ENCODE results near the gene MARS1. TPM values are rescaled to one million over a fixed set of nuclear protein-coding genes. Genes with fewer than 3 reads are reported as not detected.
"Not testable (repeated sequence)": the region's sequence is repeated elsewhere in the genome, so short reads cannot be mapped to it uniquely, and the experiment has no call there.

Gene MARS1
- total RNA-seq, 4 donors from 2014 or later, result 53.2 to 81.0 (median 62.7) TPM

DNA sequence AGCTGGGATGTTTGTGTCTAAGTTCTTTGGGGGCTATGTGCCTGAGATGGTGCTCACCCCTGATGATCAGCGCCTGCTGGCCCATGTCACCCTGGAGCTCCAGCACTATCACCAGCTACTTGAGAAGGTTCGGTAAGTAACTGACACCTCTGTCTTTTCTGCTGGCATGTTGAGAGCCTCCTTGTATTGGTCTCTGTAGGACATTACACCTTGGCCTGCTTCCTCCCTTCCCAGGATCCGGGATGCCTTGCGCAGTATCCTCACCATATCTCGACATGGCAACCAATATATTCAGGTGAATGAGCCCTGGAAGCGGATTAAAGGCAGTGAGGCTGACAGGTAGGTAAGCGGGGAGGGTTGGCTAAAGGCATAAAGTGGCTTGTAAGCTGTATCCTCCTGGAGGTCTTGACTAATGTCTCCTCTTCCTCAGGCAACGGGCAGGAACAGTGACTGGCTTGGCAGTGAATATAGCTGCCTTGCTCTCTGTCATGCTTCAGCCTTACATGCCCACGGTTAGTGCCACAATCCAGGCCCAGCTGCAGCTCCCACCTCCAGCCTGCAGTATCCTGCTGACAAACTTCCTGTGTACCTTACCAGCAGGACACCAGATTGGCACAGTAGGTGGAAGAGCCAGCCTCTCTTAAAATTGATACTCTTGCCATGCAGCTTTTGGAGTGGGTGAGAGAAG lies 27.0 kb downstream of the MARS1 start:
- Histone ChIP-seq H3K27me3 (no peaks in the 10 kb centered on the region), H3K9me3 (no peaks in the 10 kb centered on the region), H3K4me1 (peaks cover 32 to 41% (median 33%) of the 10 kb centered on the region in 4 donors), H3K27ac (replicated peaks in 1 of 4) (peak overlapping the region in 1 of 4 donors; percentile 99), H3K36me3 (peaks cover 59 to 84% (median 75%) of the 10 kb centered on the region in 4 donors), H3K4me3 (no peak overlapping the region)
- DNase-seq (ENCODE audit: extremely low spot score), result no peak
- intact Hi-C loops (cut with DNase I), result no loop called here
- 89% methylated on average over 9 of the region's 9 CpGs for WGBS
- TF ChIP-seq POLR2AphosphoS5 (IDR thresholded peaks at IDR 0.05), result no peak

DNA sequence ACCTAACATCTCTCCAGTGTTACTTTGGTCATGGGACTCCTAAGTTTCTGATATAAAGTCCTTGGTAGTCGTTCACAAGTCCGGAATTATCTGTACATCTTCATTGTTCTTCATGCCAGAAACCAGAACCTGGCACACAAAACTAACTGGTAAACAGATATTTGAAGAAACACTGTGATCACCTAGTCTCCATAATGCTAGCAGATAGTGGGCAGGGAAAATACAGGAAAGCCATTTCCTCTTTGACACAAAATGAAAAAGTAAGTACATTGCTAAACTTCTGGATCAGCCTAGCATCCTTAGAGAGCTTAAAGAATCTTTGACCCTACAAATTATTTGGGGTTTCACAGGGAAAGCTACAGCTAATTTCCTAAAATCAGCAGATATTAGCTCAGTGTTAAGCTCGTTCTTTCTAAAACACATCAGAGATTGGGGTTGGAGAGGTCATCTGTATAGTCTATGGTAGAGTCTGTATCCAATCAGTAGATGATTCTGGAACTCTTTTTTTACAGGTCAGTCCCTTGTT lies 27.6 kb downstream of the MARS1 start:
- H3K4me1 ChIP-seq, result peaks cover 32 to 41% (median 33%) of the 10 kb centered on the region in 4 donors
- peak overlapping the region in 2 of 4 donors; percentile 99 for H3K27ac ChIP-seq (replicated peaks in 1 of 4)
- DNase-seq (ENCODE audit: extremely low spot score), result no peak
- intact Hi-C loops (cut with DNase I), result no loop called here
- no peaks in the 10 kb centered on the region for H3K9me3 ChIP-seq
- no peaks in the 10 kb centered on the region for H3K27me3 ChIP-seq
- H3K4me3 ChIP-seq, result no peak overlapping the region
- TF ChIP-seq EP300 (IDR thresholded peaks at IDR 0.05) (no peak), POLR2AphosphoS5 (IDR thresholded peaks at IDR 0.05) (no peak), POLR2A (IDR thresholded peaks at IDR 0.05; ENCODE audit: low read depth) (no peak)
- TF ChIP-seq, protein P1, sequence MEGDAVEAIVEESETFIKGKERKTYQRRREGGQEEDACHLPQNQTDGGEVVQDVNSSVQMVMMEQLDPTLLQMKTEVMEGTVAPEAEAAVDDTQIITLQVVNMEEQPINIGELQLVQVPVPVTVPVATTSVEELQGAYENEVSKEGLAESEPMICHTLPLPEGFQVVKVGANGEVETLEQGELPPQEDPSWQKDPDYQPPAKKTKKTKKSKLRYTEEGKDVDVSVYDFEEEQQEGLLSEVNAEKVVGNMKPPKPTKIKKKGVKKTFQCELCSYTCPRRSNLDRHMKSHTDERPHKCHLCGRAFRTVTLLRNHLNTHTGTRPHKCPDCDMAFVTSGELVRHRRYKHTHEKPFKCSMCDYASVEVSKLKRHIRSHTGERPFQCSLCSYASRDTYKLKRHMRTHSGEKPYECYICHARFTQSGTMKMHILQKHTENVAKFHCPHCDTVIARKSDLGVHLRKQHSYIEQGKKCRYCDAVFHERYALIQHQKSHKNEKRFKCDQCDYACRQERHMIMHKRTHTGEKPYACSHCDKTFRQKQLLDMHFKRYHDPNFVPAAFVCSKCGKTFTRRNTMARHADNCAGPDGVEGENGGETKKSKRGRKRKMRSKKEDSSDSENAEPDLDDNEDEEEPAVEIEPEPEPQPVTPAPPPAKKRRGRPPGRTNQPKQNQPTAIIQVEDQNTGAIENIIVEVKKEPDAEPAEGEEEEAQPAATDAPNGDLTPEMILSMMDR (IDR thresholded peaks at IDR 0.05), result no peak
- 70% methylated on average over 3 of the region's 3 CpGs for WGBS
- peaks cover 58 to 78% (median 69%) of the 10 kb centered on the region in 4 donors for H3K36me3 ChIP-seq

DNA sequence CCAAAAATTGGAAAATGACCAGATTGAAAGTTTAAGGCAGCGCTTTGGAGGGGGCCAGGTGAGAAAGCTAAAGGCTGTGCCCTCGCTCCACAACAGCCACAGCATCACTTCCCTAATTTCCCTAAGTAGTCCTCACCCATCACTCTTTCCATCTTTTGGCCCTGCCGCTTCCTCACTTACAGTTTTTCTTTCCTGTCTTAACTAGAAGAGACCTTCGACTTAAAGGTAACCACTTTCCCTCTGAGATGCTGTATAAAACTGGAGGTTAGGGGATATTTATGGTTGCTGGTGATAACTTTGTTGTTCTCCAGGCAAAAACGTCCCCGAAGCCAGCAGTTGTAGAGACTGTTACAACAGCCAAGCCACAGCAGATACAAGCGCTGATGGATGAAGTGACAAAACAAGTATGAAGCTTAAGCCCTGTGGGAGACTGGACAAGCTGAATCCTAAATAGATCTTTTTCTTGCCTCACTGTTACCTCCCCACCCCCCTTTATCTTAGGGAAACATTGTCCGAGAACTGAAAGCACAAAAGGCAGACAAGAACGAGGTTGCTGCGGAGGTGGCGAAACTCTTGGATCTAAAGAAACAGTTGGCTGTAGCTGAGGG lies 28.2 kb downstream of the MARS1 start:
- DNase-seq (ENCODE audit: extremely low spot score), result no peak
- TF ChIP-seq EP300 (IDR thresholded peaks at IDR 0.05) (no peak), POLR2A (IDR thresholded peaks at IDR 0.05; ENCODE audit: low read depth) (no peak), POLR2AphosphoS5 (IDR thresholded peaks at IDR 0.05) (no peak)
- TF ChIP-seq, protein P1 (IDR thresholded peaks at IDR 0.05), result no peak
- WGBS, result 78% methylated on average over 11 of the region's 11 CpGs
- Histone ChIP-seq H3K4me1 (peaks cover 35 to 43% (median 36%) of the 10 kb centered on the region in 4 donors), H3K36me3 (peaks cover 58 to 72% (median 64%) of the 10 kb centered on the region in 4 donors), H3K27ac (replicated peaks in 1 of 4) (peak overlapping the region; percentile 94 to 99 (median 98)), H3K27me3 (no peaks in the 10 kb centered on the region), H3K4me3 (no peak overlapping the region), H3K9me3 (no peaks in the 10 kb centered on the region)
- intact Hi-C loops (cut with DNase I), result no loop called here

DNA sequence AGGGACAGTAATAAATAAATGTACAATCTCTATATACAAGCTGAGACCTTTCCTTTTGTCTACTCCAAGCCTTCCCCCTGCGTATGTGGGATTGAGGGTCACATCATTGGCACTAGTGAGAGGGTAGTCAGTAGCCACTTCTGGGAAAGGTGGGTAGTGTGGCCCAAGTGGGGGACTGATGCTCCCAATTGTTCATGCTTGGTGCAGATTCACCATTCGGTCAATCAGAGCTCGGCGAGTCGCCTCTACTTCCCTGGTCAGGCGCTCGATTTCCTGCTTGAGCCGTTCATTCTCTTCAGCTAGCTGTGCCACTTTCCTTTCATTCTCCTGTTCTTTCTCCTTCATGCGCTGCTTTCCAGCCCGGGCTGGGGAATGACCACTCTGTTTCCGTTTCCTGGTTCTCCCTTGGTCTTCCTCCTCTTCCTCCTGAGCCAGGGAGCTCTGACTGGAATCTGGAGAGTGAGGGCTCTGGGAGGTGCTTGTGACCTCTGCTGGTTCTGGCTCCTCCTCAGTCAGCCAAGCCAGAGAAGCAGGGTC lies 28.8 kb downstream of the MARS1 start:
- no peaks in the 10 kb centered on the region for H3K9me3 ChIP-seq
- WGBS, result 89% methylated on average over 11 of the region's 11 CpGs
- no peaks in the 10 kb centered on the region for H3K27me3 ChIP-seq
- intact Hi-C loops (cut with DNase I), result no loop called here
- no peak overlapping the region for H3K4me3 ChIP-seq
- H3K27ac ChIP-seq (replicated peaks in 1 of 4), result peak overlapping the region; percentile 94 to 99 (median 98)
- peaks cover 41 to 50% (median 42%) of the 10 kb centered on the region in 4 donors for H3K4me1 ChIP-seq
- no peak for TF ChIP-seq POLR2AphosphoS5 (IDR thresholded peaks at IDR 0.05)
- no peak for TF ChIP-seq EP300 (IDR thresholded peaks at IDR 0.05)
- TF ChIP-seq, protein P1 (IDR thresholded peaks at IDR 0.05), result no peak
- TF ChIP-seq POLR2A (IDR thresholded peaks at IDR 0.05; ENCODE audit: low read depth), result no peak
- peaks cover 54 to 66% (median 59%) of the 10 kb centered on the region in 4 donors for H3K36me3 ChIP-seq
- DNase-seq (ENCODE audit: extremely low spot score), result no peak

DNA sequence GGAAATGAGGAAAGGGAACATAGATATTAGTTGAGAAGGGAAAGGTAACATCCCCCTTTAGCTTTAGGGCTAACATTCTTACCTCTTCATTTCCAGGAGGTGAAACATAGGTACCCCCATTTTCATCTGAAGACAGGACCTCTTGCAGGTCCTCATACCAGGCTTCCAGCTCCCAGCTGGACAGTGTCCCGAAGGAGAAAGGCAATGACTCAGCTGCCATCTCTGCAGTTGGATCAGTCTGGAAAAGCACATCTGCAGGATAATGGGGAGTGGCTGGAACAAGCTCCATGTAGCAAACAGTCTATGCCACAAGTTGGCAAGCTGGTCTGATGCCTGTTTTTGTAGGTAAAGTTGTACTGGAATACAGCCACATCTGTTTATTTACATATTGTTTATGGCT lies 29.3 kb downstream of the MARS1 start:
- WGBS, result 0% methylated on average over 1 of the region's 1 CpG
- Histone ChIP-seq H3K4me3 (no peak overlapping the region), H3K27me3 (no peaks in the 10 kb centered on the region), H3K36me3 (peaks cover 49 to 61% (median 54%) of the 10 kb centered on the region in 4 donors), H3K27ac (replicated peaks in 1 of 4) (peak overlapping the region; percentile 94 to 99 (median 98)), H3K4me1 (peaks cover 43 to 55% (median 47%) of the 10 kb centered on the region in 4 donors), H3K9me3 (no peaks in the 10 kb centered on the region)
- DNase-seq (ENCODE audit: extremely low spot score), result no peak
- intact Hi-C loops (cut with DNase I), result no loop called here
- TF ChIP-seq EP300 (IDR thresholded peaks at IDR 0.05), result no peak
- TF ChIP-seq POLR2AphosphoS5 (IDR thresholded peaks at IDR 0.05), result peak in 1 of 2 donors; percentile 34
- TF ChIP-seq POLR2A (IDR thresholded peaks at IDR 0.05; ENCODE audit: low read depth), result no peak
- TF ChIP-seq, protein P1 (IDR thresholded peaks at IDR 0.05), result no peak

DNA sequence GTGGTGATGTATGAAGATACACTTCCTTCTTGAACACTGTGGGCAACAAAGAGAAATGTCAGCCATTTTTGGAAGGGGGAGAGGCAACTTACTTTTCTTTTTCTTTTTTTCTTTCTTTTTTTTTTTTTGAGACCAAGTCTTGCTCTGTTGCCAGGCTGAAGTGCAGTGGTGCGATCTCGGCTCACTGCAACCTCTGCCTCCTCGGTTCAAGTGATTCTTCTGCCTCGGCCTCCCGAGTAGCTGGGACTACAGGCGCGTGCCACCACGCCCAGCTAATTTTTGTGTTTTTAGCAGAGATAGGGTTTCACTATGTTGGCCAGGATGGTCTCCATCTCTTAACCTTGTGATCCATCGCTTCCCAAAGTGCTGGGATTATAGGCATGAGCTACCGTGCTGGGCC lies 29.9 kb downstream of the MARS1 start:
- H3K36me3 ChIP-seq, result peaks cover 44 to 56% (median 48%) of the 10 kb centered on the region in 4 donors
- H3K4me1 ChIP-seq, result peaks cover 43 to 57% (median 49%) of the 10 kb centered on the region in 4 donors
- H3K27me3 ChIP-seq; H3K9me3 ChIP-seq; DNase-seq (ENCODE audit: extremely low spot score); intact Hi-C loops (cut with DNase I): not testable (repeated sequence)
- H3K4me3 ChIP-seq, result peak overlapping the region; percentile 78 to 88 (median 83)
- H3K27ac ChIP-seq (replicated peaks in 1 of 4), result peak overlapping the region; percentile 94 to 99 (median 98)
- WGBS, result 84% methylated on average over 9 of the region's 10 CpGs

All from esophagus muscularis mucosa (tissue), 4 donors.